Subcutaneous preadipocyte (primary cell): Measurements from ENCODE around the gene TMEM167A. TPM values are rescaled to one million over a fixed set of nuclear protein-coding genes. Genes with fewer than 3 reads are reported as not detected.
A peak's percentile ranks its signal among the peaks of the same experiment; 100 is the strongest.

Experiments
- small RNA-seq: library from RNA; depleted of rRNA; stranded (forward); fragments of <200 nt; gene quantifications from one replicate; pipeline ENCODE3, GENCODE V24; 2012
- total RNA-seq: library from RNA; depleted of rRNA; stranded (reverse); fragments of >200 nt; gene quantifications from 2 replicates; pipeline ENCODE4 v1.2.3, GENCODE V29; 2012

The TMEM167A gene, protein sequence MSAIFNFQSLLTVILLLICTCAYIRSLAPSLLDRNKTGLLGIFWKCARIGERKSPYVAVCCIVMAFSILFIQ
- total RNA-seq = 41.5 and 43.6 TPM in 2 replicates

DNA sequence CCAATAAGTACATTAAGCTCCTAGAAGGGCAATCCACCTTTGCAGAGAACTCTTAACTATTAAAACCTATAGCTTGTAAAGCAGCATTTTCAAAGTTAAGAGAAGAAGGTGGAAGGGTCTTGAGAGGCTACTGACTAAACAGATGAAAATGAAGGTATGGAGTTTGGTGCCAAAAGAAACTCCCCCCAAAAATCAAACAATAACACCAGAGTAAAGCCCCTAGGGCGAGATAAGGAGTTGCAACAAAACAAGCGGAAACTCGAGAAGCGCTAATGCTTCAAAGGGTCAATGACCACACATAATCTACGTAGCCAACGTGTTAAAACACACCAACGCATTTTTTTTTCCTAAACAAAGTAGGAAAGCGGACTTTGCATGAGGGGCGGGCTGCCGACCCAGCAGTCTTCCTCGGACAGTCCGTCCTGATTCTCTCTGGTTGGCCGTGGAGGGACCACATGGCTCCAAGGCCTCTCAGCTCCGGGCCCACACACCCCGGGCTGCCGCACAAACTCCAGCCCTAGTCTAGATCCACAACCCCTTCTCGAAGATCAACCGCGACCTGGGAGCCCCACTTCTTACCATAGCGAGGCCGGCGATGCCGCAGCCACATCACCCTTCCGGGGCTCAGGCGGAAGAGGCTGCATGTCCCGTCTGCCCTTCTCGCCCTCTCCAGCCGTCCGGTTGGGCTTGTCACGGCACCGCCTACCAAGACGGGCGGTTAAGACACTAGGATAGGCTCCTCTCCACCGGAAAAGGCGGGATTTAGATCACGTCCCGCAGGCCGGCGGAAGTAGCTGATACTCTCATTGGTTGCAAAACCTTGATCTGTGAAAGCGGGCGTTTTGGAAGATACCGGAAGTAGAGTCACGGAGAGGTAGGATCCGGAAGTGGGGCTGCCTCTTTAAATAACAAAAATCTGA lies at the start of gene TMEM167A, which contains the start of gene XRCC4:
TSS of gene TMEM167A (minus strand) at position 653 of the 920 bp plus-strand sequence. CDS start at position 582, 71 bp downstream.
TSS of gene XRCC4 (plus strand) at position 806 of the 920 bp plus-strand sequence. CDS start 27,373 bp downstream, outside the sequence.

Small RNA genes within 50 kb of the gene (small RNA-seq; reads per million reads assigned to genes)
- gene SCARNA18 = 122 reads per million, percentile 99 among the genes with 10 or more reads in this experiment

Other genes with a start within 250 kb of the TMEM167A start
- 11.4 and 12.5 TPM in 2 replicates for gene XRCC4, start 153 bp upstream of the TMEM167A start, total RNA-seq